Smooth muscle cell (in vitro differentiated cells): Measurements from ENCODE around the gene CDH13. TPM values are rescaled to one million over a fixed set of nuclear protein-coding genes. Genes with fewer than 3 reads are reported as not detected.

Experiments
- DNase-seq: peaks from one replicate; lab custom pipeline; 2025; ENCODE audit not compliant: unreplicated experiment; lab: John Stamatoyannopoulos, UW
- H2AFZ ChIP-seq: fragments of 200-600 bp; sonication (generic); 2 replicates; pipeline ENCODE4 v1.6.0; 2016; ENCODE audit warnings: antibody characterized with exemption, low read depth, mild to moderate bottlenecking
- H3F3A ChIP-seq: fragments of 200-600 bp; sonication (generic); 2 replicates; pipeline ENCODE4 v1.6.0; 2017; ENCODE audit warnings: antibody characterized with exemption, low read depth
- H3K27ac ChIP-seq: fragments of 200-600 bp; sonication (generic); 2 replicates; pipeline ENCODE4 v1.5.1; 2016; ENCODE audit warnings: low read depth, mild to moderate bottlenecking
- H3K27me3 ChIP-seq: fragments of 200-600 bp; sonication (generic); 2 replicates; pipeline ENCODE4 v1.6.1; 2016; ENCODE audit warnings: low read depth, mild to moderate bottlenecking
- H3K36me3 ChIP-seq: fragments of 200-600 bp; sonication (generic); 2 replicates; pipeline ENCODE4 v1.5.1; 2016; ENCODE audit warnings: low read depth
- H3K4me1 ChIP-seq: fragments of 200-600 bp; sonication (generic); 2 replicates; pipeline ENCODE4 v1.5.1; 2016; ENCODE audit warnings: low read depth
- H3K4me2 ChIP-seq: fragments of 200-600 bp; sonication (generic); 2 replicates; pipeline ENCODE4 v1.6.0; 2016; ENCODE audit warnings: mild to moderate bottlenecking
- H3K4me3 ChIP-seq: fragments of 200-600 bp; sonication (generic); 2 replicates; pipeline ENCODE4 v1.5.1; 2016; ENCODE audit warnings: mild to moderate bottlenecking
- H3K79me2 ChIP-seq: fragments of 200-600 bp; sonication (generic); 2 replicates; pipeline ENCODE4 v1.6.0; 2016; ENCODE audit warnings: low read depth, mild to moderate bottlenecking
- H3K9ac ChIP-seq: fragments of 200-600 bp; sonication (generic); 2 replicates; pipeline ENCODE4 v1.6.0; 2016; ENCODE audit warnings: low read depth
- H3K9me3 ChIP-seq: fragments of 200-600 bp; sonication (generic); replicated peaks from 2 replicates; pipeline ENCODE4 v1.5.1; 2016; ENCODE audit warnings: low read depth
- H4K20me1 ChIP-seq: fragments of 200-600 bp; sonication (generic); 2 replicates; pipeline ENCODE4 v1.6.0; 2016; ENCODE audit warnings: low read depth
- CTCF ChIP-seq: fragments of 200-600 bp; sonication (generic); IDR thresholded peaks from 2 replicates; pipeline ENCODE4 v1.5.1; 2017; ENCODE audit warnings: borderline replicate concordance, mild to moderate bottlenecking, antibody characterized with exemption; ENCODE audit not compliant: insufficient read depth, poor library complexity, severe bottlenecking
- WGBS: methylation state at CpG from one replicate; pipeline ENCODE4 v1.1.7; 2016; ENCODE audit warnings: low lambda C conversion rate; 5-methylcytosine and 5-hydroxymethylcytosine counted together
- polyA plus RNA-seq: library from polyadenylated mRNA; unstranded; fragments of >200 nt; fragmentation: Nextera tagmentation; extraction: Ambion mirVana; gene quantifications from 2 replicates; pipeline ENCODE4 v1.2.1, GENCODE V29; 2016
- total RNA-seq: library from RNA; depleted of rRNA; stranded (reverse); fragments of >200 nt; gene quantifications from 2 replicates; pipeline ENCODE4 v1.2.3, GENCODE V29; 2014

CDH13 gene
- total and polyA plus RNA-seq, 2 experiments from 2014 or later = 12.1 to 32.2 TPM

DNA sequence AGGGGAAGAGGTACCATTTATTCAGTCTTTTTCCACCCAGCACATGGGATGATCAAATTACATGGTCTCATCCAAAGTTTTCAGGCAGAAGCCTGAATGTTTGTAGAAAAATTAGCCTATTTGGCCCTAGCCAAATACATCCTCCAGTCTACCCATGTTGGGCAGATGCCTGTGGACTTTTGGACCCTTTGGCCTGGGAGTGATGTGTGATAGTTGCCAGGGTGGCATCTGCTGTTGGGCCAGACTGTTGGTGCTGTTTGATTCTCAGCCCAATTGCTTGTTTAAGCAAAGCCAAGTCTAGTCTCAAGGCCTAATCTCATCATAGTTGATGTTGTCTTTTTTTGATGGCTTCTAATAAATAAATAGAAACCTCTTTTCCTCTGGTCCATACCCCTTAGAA is 419.0 kb downstream of the CDH13 start:
- H4K20me1 ChIP-seq = no peaks in the 10 kb centered on the region
- H3K27me3 ChIP-seq = no peaks in the 10 kb centered on the region
- no peaks in the 10 kb centered on the region for H3K4me1 ChIP-seq
- DNase-seq = no peak
- H3K27ac ChIP-seq = no peak overlapping the region
- H2AFZ ChIP-seq = no peak overlapping the region
- H3K4me2 ChIP-seq = no peak overlapping the region
- H3K9ac ChIP-seq = no peak overlapping the region
- no peak overlapping the region for H3K4me3 ChIP-seq
- no peak for TF ChIP-seq CTCF
- no peaks in the 10 kb centered on the region for H3K79me2 ChIP-seq
- H3K36me3 ChIP-seq = no peaks in the 10 kb centered on the region
- no peaks in the 10 kb centered on the region for H3K9me3 ChIP-seq
- no peaks in the 10 kb centered on the region for H3F3A ChIP-seq

GRCh38 chr16:83046664-83047063 is 419.9 kb downstream of the CDH13 start:
- no peak for TF ChIP-seq CTCF
- no peaks in the 10 kb centered on the region for H3K9me3 ChIP-seq
- H3K4me3 ChIP-seq = no peak overlapping the region
- WGBS = 20% methylated on average over 2 of the region's 2 CpGs
- H4K20me1 ChIP-seq = no peaks in the 10 kb centered on the region
- no peak overlapping the region for H3K4me2 ChIP-seq
- no peaks in the 10 kb centered on the region for H3K79me2 ChIP-seq
- no peaks in the 10 kb centered on the region for H3F3A ChIP-seq
- no peaks in the 10 kb centered on the region for H3K4me1 ChIP-seq
- H3K27me3 ChIP-seq = no peaks in the 10 kb centered on the region
- H3K27ac ChIP-seq = no peak overlapping the region
- H2AFZ ChIP-seq = no peak overlapping the region
- H3K9ac ChIP-seq = no peak overlapping the region
- H3K36me3 ChIP-seq = no peaks in the 10 kb centered on the region
- no peak for DNase-seq

GRCh38 chr16:83051451-83051850 is 424.7 kb downstream of the CDH13 start:
- DNase-seq = no peak
- H3K9ac ChIP-seq = no peak overlapping the region

More at GRCh38 chr16:83051451-83051850, 424.7 kb downstream of the CDH13 start:
- Histone ChIP-seq H3K27me3 (no peaks in the 10 kb centered on the region), H3K36me3 (no peaks in the 10 kb centered on the region), H2AFZ (no peak overlapping the region), H3F3A (no peaks in the 10 kb centered on the region), H3K4me1 (no peaks in the 10 kb centered on the region), H3K4me2 (no peak overlapping the region), H4K20me1 (no peaks in the 10 kb centered on the region), H3K27ac (no peak overlapping the region), H3K79me2 (no peaks in the 10 kb centered on the region), H3K9me3 (no peaks in the 10 kb centered on the region), H3K4me3 (no peak overlapping the region)
- WGBS = 67% methylated on average over 2 of the region's 2 CpGs
- TF ChIP-seq CTCF = no peak
